HL-60 (cell line): Measurements from ENCODE around the gene CACNA1I.

Experiments used
- CTCF ChIP-seq: IDR thresholded peaks from one replicate; pipeline ENCODE4 v1.5.1; 2011; ENCODE audit warnings: low read length, control low read depth, inconsistent platforms; ENCODE audit not compliant: insufficient read depth
- GABPA ChIP-seq: IDR thresholded peaks from 2 replicates; pipeline ENCODE4 v1.6.1; 2012; ENCODE audit warnings: low read depth
- POLR2AphosphoS5 ChIP-seq: IDR thresholded peaks from 2 replicates; pipeline ENCODE4 v1.6.1; 2012; ENCODE audit warnings: low read depth
- REST ChIP-seq: IDR thresholded peaks from 2 replicates; pipeline ENCODE4 v1.6.1; 2012; ENCODE audit warnings: low read depth; ENCODE audit not compliant: insufficient replicate concordance
- SPI1 ChIP-seq: IDR thresholded peaks from 2 replicates; pipeline ENCODE4 v1.6.1; 2012; ENCODE audit warnings: low read depth, mild to moderate bottlenecking, borderline replicate concordance

- TF ChIP-seq CTCF (no peak), POLR2AphosphoS5 (no peak), SPI1 (no peak), GABPA (no peak), REST (no peak)
Measured at GRCh38 chr22:39689421-39689820, 118.9 kb downstream of the CACNA1I start.
